ENCODE data around the gene COP1.

- TF ChIP-seq, protein P1, sequence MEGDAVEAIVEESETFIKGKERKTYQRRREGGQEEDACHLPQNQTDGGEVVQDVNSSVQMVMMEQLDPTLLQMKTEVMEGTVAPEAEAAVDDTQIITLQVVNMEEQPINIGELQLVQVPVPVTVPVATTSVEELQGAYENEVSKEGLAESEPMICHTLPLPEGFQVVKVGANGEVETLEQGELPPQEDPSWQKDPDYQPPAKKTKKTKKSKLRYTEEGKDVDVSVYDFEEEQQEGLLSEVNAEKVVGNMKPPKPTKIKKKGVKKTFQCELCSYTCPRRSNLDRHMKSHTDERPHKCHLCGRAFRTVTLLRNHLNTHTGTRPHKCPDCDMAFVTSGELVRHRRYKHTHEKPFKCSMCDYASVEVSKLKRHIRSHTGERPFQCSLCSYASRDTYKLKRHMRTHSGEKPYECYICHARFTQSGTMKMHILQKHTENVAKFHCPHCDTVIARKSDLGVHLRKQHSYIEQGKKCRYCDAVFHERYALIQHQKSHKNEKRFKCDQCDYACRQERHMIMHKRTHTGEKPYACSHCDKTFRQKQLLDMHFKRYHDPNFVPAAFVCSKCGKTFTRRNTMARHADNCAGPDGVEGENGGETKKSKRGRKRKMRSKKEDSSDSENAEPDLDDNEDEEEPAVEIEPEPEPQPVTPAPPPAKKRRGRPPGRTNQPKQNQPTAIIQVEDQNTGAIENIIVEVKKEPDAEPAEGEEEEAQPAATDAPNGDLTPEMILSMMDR (IDR thresholded peaks at IDR 0.05), result no peak
- TF ChIP-seq POLR2A (IDR thresholded peaks at IDR 0.05) (no peak), POLR2AphosphoS5 (IDR thresholded peaks at IDR 0.05; ENCODE audit: insufficient read depth in 1 of 2, low read depth in 1 of 2) (no peak)
Measured at GRCh38 chr1:176208034-176208433, 948 bp upstream of the COP1 start.

Measured in vagina (tissue), 2 donors.